Adrenal gland (tissue), 12 donors: ENCODE data around the gene ZNF140. TPM values are rescaled to one million over a fixed set of nuclear protein-coding genes. Genes with fewer than 3 reads are reported as not detected.

ENCODE experiments used
- DNase-seq, 7 donors: peaks; one replicate each; pipeline ENCODE4 v3.0.0-alpha.2; 2019 to 2020
- H3K27ac ChIP-seq, 5 donors: fragments of 200-600 bp; sonication (generic) in 4 of 5; 1 replicate in 3 of 5; 2 replicates in 2 of 5; pipeline versions ENCODE4 v1.5.1 to v1.8.0; 2016 to 2020; ENCODE audit warnings: mild to moderate bottlenecking in 1 of 5
- H3K27me3 ChIP-seq: fragments of 200-600 bp; 2 replicates; pipeline ENCODE4 v1.8.0; 2021
- H3K36me3 ChIP-seq, 2 donors: fragments of 200-600 bp; replicated peaks in 1 of 2; 1 replicate in 1 of 2; 2 replicates in 1 of 2; pipeline versions ENCODE4 v1.5.1 to v1.8.0; 2018 to 2022
- H3K4me1 ChIP-seq, 2 donors: fragments of 200-600 bp; replicated peaks in 1 of 2; 1 replicate in 1 of 2; 2 replicates in 1 of 2; pipeline versions ENCODE4 v1.5.1 to v1.8.0; 2018 to 2021
- H3K4me3 ChIP-seq, 4 donors: fragments of 200-600 bp; sonication (generic) in 3 of 4; one replicate each; pipeline ENCODE4 v1.5.1; 2016 to 2018
- H3K9me3 ChIP-seq, 3 donors: fragments of 200-600 bp; sonication (generic) in 1 of 3; replicated peaks in 1 of 3; 1 replicate in 2 of 3; 2 replicates in 1 of 3; pipeline versions ENCODE4 v1.5.1 to v1.8.0; 2016 to 2021
- POLR2A ChIP-seq, 2 donors: fragments of 450-650 bp; IDR thresholded peaks; one replicate each; pipeline ENCODE4 v1.6.1; 2017; ENCODE audit warnings: antibody characterized with exemption in 2 of 2, mild to moderate bottlenecking in 2 of 2, moderate library complexity in 1 of 2
- WGBS, 4 donors: extraction: QIAGEN DNeasy Blood & Tissue Kit in 2 of 4; methylation state at CpG; one replicate each; pipeline versions ENCODE4 v1.1.5 to v1.1.7; 2013 to 2017; 5-methylcytosine and 5-hydroxymethylcytosine counted together
- intact Hi-C, 2 donors: fragments of 100-400 bp; cut with DNase I; formaldehyde crosslinking; loops; one replicate each; pipeline versions ENCODE4 v1.14.1 to v1.15.0; 2022 to 2023
- polyA plus RNA-seq, 3 donors: library from polyadenylated mRNA; stranded (reverse); fragments of 200-250 nt in 2 of 3; fragments of 350-450 nt in 1 of 3; fragmentation: Illumina TruSeq in 1 of 3; extraction: RNeasy Lipid Tissue Mini Kit (QIAGEN cat#74804) in 1 of 3; gene quantifications; one replicate each; pipeline ENCODE4 v1.2.3, GENCODE V29; 2013 to 2014
- total RNA-seq, 9 donors: library from RNA; depleted of rRNA in 4 of 9; stranded (reverse); fragments of >200 nt in 4 of 9; fragments of 120-200 nt in 1 of 9; fragmentation: NEBNext Ultra II Directional in 1 of 9; extraction: Animal tissue kit (Norgen Biotek cat#: 25700) in 1 of 9; gene quantifications; one replicate each; pipeline versions ENCODE4 v1.1.0 to v1.2.4, GENCODE V29; 2013 to 2023
- TF ChIP-seq, protein P1 (sequence below), 6 experiments: fragments of 450-650 bp in 4 of 6; fragments of 200-600 bp in 2 of 6; sonication (generic) in 1 of 6; IDR thresholded peaks; 1 replicate in 5 of 6; 2 replicates in 1 of 6; pipeline versions ENCODE4 v1.5.1 to v1.8.0; 2016 to 2021; ENCODE audit warnings: antibody characterized with exemption in 6 of 6, mild to moderate bottlenecking in 2 of 6, moderate library complexity in 1 of 6
- donor health status: healthy with polysubstance abuse.
- donor health status: Bipolar disorder and iron deficiency.
- donor health status: DM: yes; HTN: yes; CAD: no.
- donor health status: DM: no; HTN: no; CAD: no.
- donor health status: DM: no; HTN: no; CAD: no.
- donor health status: DM: yes; HTN: yes; CAD: no.

The ZNF140 gene
- total and polyA plus RNA-seq, 12 donors, result 6.5 to 37.3 (median 19.9) TPM

DNA sequence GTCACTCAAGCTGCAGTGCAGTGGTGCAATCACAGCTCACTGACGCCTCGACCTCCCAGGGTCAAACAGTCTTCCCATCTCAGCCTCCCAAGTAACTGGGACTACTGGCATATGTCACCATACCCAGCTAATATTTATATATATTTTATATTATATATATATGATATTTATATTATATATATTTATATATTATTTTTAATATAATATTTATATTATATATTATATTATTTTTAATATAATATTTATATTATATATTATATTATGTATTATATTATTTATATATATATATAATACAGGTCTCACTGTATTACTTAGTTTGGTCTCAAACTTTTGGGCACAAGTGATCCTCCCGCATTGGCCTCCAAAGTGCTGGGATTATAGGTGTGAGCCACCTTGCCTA, 34.0 kb upstream of the ZNF140 start:
- H3K4me3 ChIP-seq, result no peak overlapping the region
- DNase-seq, result no peak
- peaks cover 0 to 52% of the 10 kb centered on the region in 2 donors for H3K36me3 ChIP-seq

DNA sequence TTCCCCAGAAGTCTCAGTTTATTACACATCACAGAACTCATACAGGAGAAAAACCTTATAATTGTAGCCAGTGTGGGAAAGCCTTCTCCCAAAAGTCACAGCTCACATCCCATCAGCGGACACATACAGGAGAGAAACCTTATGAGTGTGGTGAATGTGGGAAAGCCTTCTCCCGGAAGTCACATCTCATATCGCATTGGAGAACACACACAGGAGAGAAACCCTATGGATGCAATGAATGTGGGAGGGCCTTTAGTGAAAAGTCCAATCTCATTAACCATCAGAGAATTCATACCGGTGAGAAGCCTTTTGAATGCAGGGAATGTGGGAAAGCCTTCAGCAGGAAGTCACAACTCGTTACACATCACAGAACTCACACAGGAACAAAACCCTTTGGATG, 23.3 kb upstream of the ZNF140 start:
- 94 to 98% (median 95%) methylated on average over 5 of the region's 5 CpGs for WGBS, 4 donors
- Histone ChIP-seq H3K9me3 (peaks cover 37 to 100% (median 78%) of the 10 kb centered on the region in 3 donors), H3K36me3 (peaks cover 0 to 6% of the 10 kb centered on the region in 2 donors)

More for the DNA sequence above, 34.0 kb upstream of the ZNF140 start:
- Histone ChIP-seq H3K27me3 (no peaks in the 10 kb centered on the region), H3K4me1 (no peaks in the 10 kb centered on the region), H3K27ac (no peak overlapping the region), H3K9me3 (peaks cover 7 to 95% (median 25%) of the 10 kb centered on the region in 3 donors)
- no peak for TF ChIP-seq POLR2A (IDR thresholded peaks at IDR 0.05)
- TF ChIP-seq, protein P1, sequence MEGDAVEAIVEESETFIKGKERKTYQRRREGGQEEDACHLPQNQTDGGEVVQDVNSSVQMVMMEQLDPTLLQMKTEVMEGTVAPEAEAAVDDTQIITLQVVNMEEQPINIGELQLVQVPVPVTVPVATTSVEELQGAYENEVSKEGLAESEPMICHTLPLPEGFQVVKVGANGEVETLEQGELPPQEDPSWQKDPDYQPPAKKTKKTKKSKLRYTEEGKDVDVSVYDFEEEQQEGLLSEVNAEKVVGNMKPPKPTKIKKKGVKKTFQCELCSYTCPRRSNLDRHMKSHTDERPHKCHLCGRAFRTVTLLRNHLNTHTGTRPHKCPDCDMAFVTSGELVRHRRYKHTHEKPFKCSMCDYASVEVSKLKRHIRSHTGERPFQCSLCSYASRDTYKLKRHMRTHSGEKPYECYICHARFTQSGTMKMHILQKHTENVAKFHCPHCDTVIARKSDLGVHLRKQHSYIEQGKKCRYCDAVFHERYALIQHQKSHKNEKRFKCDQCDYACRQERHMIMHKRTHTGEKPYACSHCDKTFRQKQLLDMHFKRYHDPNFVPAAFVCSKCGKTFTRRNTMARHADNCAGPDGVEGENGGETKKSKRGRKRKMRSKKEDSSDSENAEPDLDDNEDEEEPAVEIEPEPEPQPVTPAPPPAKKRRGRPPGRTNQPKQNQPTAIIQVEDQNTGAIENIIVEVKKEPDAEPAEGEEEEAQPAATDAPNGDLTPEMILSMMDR (IDR thresholded peaks at IDR 0.05), result no peak
- 98 to 100% (median 98%) methylated on average over 3 of the region's 3 CpGs for WGBS, 4 donors
- intact Hi-C loops, result no loop called here

DNA sequence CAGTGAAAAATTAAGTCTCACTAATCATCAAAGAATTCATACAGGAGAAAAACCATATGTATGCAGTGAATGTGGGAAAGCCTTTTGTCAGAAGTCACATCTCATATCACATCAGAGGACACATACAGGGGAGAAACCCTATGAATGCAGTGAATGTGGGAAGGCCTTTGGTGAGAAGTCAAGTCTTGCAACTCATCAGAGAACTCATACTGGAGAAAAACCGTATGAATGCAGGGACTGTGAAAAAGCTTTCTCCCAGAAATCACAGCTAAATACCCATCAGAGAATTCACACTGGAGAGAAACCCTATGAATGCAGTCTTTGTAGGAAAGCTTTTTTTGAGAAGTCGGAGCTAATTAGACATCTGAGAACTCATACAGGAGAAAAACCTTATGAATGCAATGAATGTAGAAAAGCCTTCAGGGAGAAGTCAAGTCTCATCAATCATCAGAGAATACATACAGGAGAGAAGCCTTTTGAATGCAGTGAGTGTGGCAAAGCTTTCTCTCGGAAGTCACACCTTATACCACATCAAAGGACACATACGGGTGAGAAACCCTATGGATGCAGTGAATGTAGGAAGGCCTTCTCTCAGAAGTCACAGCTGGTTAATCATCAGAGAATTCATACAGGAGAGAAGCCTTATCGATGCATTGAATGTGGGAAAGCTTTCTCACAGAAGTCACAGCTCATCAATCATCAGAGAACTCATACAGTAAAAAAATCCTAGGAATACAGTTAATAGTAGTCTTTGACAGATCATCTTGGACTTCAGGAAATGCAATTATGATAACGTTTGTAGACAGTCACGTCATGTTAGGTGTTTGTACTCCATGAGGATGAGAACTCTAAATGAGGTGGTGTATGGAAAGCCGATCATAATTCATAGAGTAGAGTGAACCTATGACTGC, 22.3 kb upstream of the ZNF140 start:
- Histone ChIP-seq H3K27me3 (no peaks in the 10 kb centered on the region), H3K4me3 (peak overlapping the region in 1 of 4 donors; percentile 15), H3K4me1 (no peaks in the 10 kb centered on the region), H3K27ac (no peak overlapping the region), H3K36me3 (no peaks in the 10 kb centered on the region), H3K9me3 (peaks cover 37 to 100% (median 78%) of the 10 kb centered on the region in 3 donors)
- intact Hi-C loops, result no loop called here
- 92 to 97% (median 96%) methylated on average over 8 of the region's 8 CpGs for WGBS, 4 donors
- no peak for DNase-seq
- TF ChIP-seq, protein P1 (IDR thresholded peaks at IDR 0.05), result no peak
- TF ChIP-seq POLR2A (IDR thresholded peaks at IDR 0.05), result no peak

More for the DNA sequence above, 23.3 kb upstream of the ZNF140 start:
- no peak overlapping the region for H3K27ac ChIP-seq
- DNase-seq, result no peak
- TF ChIP-seq, protein P1 (IDR thresholded peaks at IDR 0.05), result no peak
- no peak for TF ChIP-seq POLR2A (IDR thresholded peaks at IDR 0.05)
- H3K4me3 ChIP-seq, result peak overlapping the region in 1 of 4 donors; percentile 21
- H3K27me3 ChIP-seq, result no peaks in the 10 kb centered on the region
- H3K4me1 ChIP-seq, result no peaks in the 10 kb centered on the region
- intact Hi-C loops, result no loop called here

DNA sequence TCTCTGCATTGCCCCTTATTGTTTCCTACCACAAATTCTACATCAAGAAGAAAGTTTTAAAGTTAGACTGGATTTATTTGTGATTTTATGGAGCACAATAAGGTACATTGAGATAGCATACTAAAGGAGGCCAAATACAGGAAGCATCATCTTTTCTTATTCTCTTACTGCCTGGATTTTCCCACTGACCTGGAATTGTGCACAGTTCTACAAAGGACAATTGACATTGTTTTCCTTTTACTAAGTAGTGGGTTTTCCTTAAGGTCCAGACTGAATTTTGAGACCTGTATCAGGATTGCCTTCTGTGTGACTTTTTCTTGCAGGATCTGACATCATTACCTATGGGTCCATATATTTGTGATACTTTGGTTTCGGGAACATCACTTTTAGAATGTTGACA, 18.8 kb upstream of the ZNF140 start:
- H3K27ac ChIP-seq, result no peak overlapping the region
- peaks cover 35 to 97% (median 64%) of the 10 kb centered on the region in 3 donors for H3K9me3 ChIP-seq
- H3K4me3 ChIP-seq, result no peak overlapping the region
- 93 to 100% (median 98%) methylated on average over 1 of the region's 1 CpG for WGBS, 4 donors
- H3K27me3 ChIP-seq, result no peaks in the 10 kb centered on the region
- no peaks in the 10 kb centered on the region for H3K36me3 ChIP-seq
- intact Hi-C loops, result no loop called here
- no peaks in the 10 kb centered on the region for H3K4me1 ChIP-seq
- no peak for TF ChIP-seq POLR2A (IDR thresholded peaks at IDR 0.05)
- TF ChIP-seq, protein P1 (IDR thresholded peaks at IDR 0.05), result no peak
- DNase-seq, result no peak
